ENCODE data around the gene LCOR. TPM values are rescaled to one million over a fixed set of nuclear protein-coding genes. Genes with fewer than 3 reads are reported as not detected.

The LCOR gene
- total RNA-seq, 1 donor from 2014 or later = 35.3 TPM

DNA sequence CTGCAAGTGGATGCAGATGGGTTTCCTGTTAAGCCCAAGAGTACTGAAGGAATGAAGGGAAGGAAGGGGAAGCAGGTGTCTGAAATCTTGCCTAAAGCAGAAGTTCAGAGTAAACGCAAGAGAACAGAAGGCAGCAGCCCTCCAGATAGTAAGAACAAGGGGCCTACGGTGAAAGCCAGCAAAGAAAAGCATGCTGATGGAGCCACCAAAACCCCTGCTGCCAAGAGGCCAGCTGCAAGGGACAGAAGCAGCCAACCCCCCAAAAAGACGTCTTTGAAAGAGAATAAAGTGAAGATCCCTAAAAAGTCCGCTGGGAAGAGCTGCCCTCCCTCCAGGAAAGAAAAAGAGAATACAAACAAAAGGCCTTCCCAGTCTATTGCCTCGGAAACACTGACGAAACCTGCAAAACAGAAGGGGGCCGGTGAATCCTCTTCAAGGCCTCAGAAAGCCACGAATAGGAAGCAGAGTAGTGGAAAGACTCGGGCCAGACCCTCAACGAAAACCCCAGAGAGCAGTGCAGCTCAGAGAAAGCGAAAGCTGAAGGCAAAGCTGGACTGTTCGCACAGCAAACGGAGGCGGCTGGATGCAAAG is 152.5 kb downstream of the LCOR start:
- H4K20me1 ChIP-seq (ENCODE audit: low read depth) = peaks cover 12% of the 10 kb centered on the region
- H3K4me2 ChIP-seq = peak overlapping the region; percentile 73
- peak; percentile 83 for DNase-seq (ENCODE audit: low spot score)
- peaks cover 30% of the 10 kb centered on the region for H3F3A ChIP-seq (ENCODE audit: low read depth)
- H3K4me3 ChIP-seq = peak overlapping the region; percentile 32
- peaks cover 25% of the 10 kb centered on the region for H3K4me1 Mint-ChIP-seq
- peak overlapping the region; percentile 97 for H3K27ac Mint-ChIP-seq
- peak overlapping the region; percentile 72 for H3K4me3 Mint-ChIP-seq
- H3K27me3 ChIP-seq = no peaks in the 10 kb centered on the region
- peaks cover 7% of the 10 kb centered on the region for H3K36me3 ChIP-seq
- H2AFZ ChIP-seq (replicated peaks) = no peak overlapping the region
- no peaks in the 10 kb centered on the region for H3K79me2 ChIP-seq (ENCODE audit: low read depth)
- peaks cover 32% of the 10 kb centered on the region for H3K4me1 ChIP-seq
- no peaks in the 10 kb centered on the region for H3K27me3 Mint-ChIP-seq (ENCODE audit: insufficient read depth, low read depth)
- H3K27ac ChIP-seq = peak overlapping the region; percentile 92
- no peak overlapping the region for H3K9ac ChIP-seq
- TF ChIP-seq EZH2 (IDR thresholded peaks at IDR 0.05) (no peak), EZH2phosphoT487 (IDR thresholded peaks at IDR 0.05) (no peak)
- TF ChIP-seq, protein P1, sequence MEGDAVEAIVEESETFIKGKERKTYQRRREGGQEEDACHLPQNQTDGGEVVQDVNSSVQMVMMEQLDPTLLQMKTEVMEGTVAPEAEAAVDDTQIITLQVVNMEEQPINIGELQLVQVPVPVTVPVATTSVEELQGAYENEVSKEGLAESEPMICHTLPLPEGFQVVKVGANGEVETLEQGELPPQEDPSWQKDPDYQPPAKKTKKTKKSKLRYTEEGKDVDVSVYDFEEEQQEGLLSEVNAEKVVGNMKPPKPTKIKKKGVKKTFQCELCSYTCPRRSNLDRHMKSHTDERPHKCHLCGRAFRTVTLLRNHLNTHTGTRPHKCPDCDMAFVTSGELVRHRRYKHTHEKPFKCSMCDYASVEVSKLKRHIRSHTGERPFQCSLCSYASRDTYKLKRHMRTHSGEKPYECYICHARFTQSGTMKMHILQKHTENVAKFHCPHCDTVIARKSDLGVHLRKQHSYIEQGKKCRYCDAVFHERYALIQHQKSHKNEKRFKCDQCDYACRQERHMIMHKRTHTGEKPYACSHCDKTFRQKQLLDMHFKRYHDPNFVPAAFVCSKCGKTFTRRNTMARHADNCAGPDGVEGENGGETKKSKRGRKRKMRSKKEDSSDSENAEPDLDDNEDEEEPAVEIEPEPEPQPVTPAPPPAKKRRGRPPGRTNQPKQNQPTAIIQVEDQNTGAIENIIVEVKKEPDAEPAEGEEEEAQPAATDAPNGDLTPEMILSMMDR (IDR thresholded peaks at IDR 0.05) = no peak
- no peaks in the 10 kb centered on the region for H3K9me3 Mint-ChIP-seq
- no peaks in the 10 kb centered on the region for H3K9me3 ChIP-seq (ENCODE audit: low read depth)
- peaks cover 31% of the 10 kb centered on the region for H3K36me3 Mint-ChIP-seq

DNA sequence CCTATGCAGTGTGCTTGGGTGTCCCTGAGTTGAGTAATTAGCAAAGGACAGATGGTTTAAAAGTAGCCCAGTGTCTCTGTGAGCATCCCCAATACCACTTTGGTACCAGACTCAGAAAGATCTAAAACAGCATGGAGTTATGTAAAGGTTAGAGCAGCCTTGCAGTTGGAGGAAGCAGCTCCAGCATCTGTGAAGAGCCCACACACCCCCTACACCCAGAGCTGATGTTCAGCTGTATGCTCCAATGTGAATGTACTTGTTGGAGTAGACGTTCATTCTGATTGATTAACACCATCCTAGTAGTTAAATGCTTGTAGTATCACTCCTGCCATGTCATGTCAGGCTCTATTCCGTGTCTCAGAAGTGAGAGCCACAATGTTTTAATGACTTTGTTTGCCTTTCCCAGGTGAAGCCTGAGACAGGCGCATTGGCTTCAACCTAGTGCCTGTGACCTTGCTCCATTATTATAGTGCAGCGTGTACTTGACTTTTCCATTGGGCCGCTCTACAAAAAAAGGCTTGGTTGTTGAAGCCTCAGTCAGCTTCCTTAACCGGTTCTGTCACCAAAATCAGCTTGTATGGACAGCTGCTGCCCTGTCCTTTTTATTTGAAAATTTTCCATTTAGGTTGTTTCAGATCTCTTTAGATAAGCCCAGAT is 154.2 kb downstream of the LCOR start:
- no peaks in the 10 kb centered on the region for H3K79me2 ChIP-seq (ENCODE audit: low read depth)
- no peaks in the 10 kb centered on the region for H3K9me3 ChIP-seq (ENCODE audit: low read depth)
- peaks cover 32% of the 10 kb centered on the region for H3K4me1 ChIP-seq
- H3K36me3 ChIP-seq = peaks cover 2% of the 10 kb centered on the region
- TF ChIP-seq, protein P1 (IDR thresholded peaks at IDR 0.05) = no peak
- no peak for TF ChIP-seq EZH2 (IDR thresholded peaks at IDR 0.05)
- TF ChIP-seq EZH2phosphoT487 (IDR thresholded peaks at IDR 0.05) = no peak
- H3K9ac ChIP-seq = no peak overlapping the region
- no peak overlapping the region for H2AFZ ChIP-seq (replicated peaks)
- H3K4me2 ChIP-seq = no peak overlapping the region
- no peaks in the 10 kb centered on the region for H3K9me3 Mint-ChIP-seq
- no peak overlapping the region for H3K4me3 Mint-ChIP-seq
- no peaks in the 10 kb centered on the region for H3K27me3 ChIP-seq
- no peaks in the 10 kb centered on the region for H3K27me3 Mint-ChIP-seq (ENCODE audit: insufficient read depth, low read depth)
- no peak for DNase-seq (ENCODE audit: low spot score)
- H3K4me1 Mint-ChIP-seq = peaks cover 25% of the 10 kb centered on the region
- H3K27ac ChIP-seq = no peak overlapping the region
- H3F3A ChIP-seq (ENCODE audit: low read depth) = peaks cover 30% of the 10 kb centered on the region
- no peak overlapping the region for H3K27ac Mint-ChIP-seq
- peaks cover 12% of the 10 kb centered on the region for H4K20me1 ChIP-seq (ENCODE audit: low read depth)
- H3K4me3 ChIP-seq = no peak overlapping the region
- H3K36me3 Mint-ChIP-seq = peaks cover 24% of the 10 kb centered on the region

DNA sequence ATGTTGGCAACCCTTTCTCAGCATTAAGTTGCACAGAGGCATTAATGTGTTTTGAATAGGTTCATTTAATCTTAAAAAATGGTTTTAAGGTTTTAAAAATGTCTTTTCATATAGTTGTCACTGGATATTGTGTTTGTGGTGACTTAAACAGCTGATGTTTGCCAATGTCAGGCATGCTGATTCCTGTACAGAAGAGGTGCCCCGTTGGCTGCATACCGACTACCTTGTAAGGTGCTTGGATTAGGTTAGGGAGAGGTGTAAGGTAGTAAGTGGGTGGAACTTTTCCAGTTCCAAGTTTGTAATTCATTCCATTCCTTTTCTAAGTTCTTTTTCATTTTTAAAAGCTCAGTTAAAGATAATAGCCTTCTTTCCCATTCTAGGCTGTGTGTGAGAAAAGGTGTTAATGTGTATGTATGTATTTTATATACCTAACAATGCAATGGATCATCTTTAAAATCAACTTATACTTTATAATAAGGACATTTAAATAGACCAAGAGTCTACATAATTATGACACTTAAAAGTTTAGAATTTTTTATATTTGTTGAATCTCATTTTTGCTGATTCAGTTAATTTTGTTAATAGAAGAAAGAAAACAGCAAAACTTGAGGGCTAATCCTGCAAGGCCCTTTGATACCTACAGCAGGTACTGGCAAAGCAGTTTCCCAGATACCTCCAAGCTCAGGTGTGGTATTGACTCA is 155.2 kb downstream of the LCOR start:
- no peak overlapping the region for H3K9ac ChIP-seq
- H3K9me3 ChIP-seq (ENCODE audit: low read depth) = no peaks in the 10 kb centered on the region
- H4K20me1 ChIP-seq (ENCODE audit: low read depth) = peaks cover 12% of the 10 kb centered on the region
- no peaks in the 10 kb centered on the region for H3K79me2 ChIP-seq (ENCODE audit: low read depth)
- no peak overlapping the region for H2AFZ ChIP-seq (replicated peaks)
- no peaks in the 10 kb centered on the region for H3K36me3 ChIP-seq
- no peak for DNase-seq (ENCODE audit: low spot score)
- Mint-ChIP-seq H3K27ac (no peak overlapping the region), H3K27me3 (ENCODE audit: insufficient read depth, low read depth) (no peaks in the 10 kb centered on the region), H3K4me1 (peaks cover 25% of the 10 kb centered on the region), H3K4me3 (no peak overlapping the region), H3K9me3 (no peaks in the 10 kb centered on the region), H3K36me3 (peaks cover 14% of the 10 kb centered on the region)
- peaks cover 32% of the 10 kb centered on the region for H3K4me1 ChIP-seq
- H3K4me2 ChIP-seq = no peak overlapping the region
- H3K27ac ChIP-seq = no peak overlapping the region
- TF ChIP-seq EZH2 (IDR thresholded peaks at IDR 0.05) (no peak), EZH2phosphoT487 (IDR thresholded peaks at IDR 0.05) (no peak)
- TF ChIP-seq, protein P1 (IDR thresholded peaks at IDR 0.05) = no peak
- H3K4me3 ChIP-seq = no peak overlapping the region
- H3K27me3 ChIP-seq = no peaks in the 10 kb centered on the region
- H3F3A ChIP-seq (ENCODE audit: low read depth) = peaks cover 30% of the 10 kb centered on the region

Measured in neural progenitor cell (in vitro differentiated cells).